GM23248 (cell line): ENCODE measurements around the gene SSUH2.

ENCODE experiments used
- EZH2 ChIP-seq: fragments of 200-600 bp; sonication (generic); IDR thresholded peaks from 2 replicates; pipeline ENCODE4 v1.6.1; 2018; ENCODE audit warnings: antibody characterized with exemption, mild to moderate bottlenecking; ENCODE audit not compliant: insufficient read depth, poor library complexity, severe bottlenecking
- EZH2phosphoT487 ChIP-seq: fragments of 200-600 bp; sonication (generic); IDR thresholded peaks from 2 replicates; pipeline ENCODE4 v1.6.1; 2018; ENCODE audit warnings: antibody characterized with exemption, moderate library complexity, mild to moderate bottlenecking, low read depth; ENCODE audit not compliant: insufficient read depth

DNA sequence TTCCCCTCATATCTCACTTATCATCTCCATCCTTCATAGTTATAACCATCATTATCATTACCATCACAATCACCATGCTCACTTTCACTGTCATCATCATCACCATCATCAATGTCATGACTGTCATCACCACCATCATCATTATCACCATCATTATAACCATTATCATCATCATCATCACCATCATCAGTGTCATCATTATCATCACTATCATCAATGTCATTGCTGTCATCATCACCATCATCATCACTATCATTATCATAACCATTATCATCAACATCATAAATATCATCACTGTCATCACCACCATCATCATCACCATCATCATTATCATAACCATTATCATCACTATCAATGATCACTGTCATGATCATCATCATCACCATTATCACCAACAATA lies 44.1 kb downstream of the SSUH2 start:
- TF ChIP-seq EZH2: no peak
- no peak for TF ChIP-seq EZH2phosphoT487
